ENCODE results near the gene CTBP2. TPM values are rescaled to one million over a fixed set of nuclear protein-coding genes. Genes with fewer than 3 reads are reported as not detected.

The CTBP2 gene
- total RNA-seq, 2 experiments from 2014 or later, result 0.27 to 0.29 TPM

GRCh38 chr10:125118701-125119100 lies 41.7 kb downstream of the CTBP2 start:
- no peaks in the 10 kb centered on the region for H3K36me3 Mint-ChIP-seq
- H3K4me1 Mint-ChIP-seq (ENCODE audit: low read depth), result no peaks in the 10 kb centered on the region
- POLR2A ChIA-PET, result no interaction called here
- intact Hi-C loops (cut with micrococcal nuclease), result no loop called here
- H3K27ac Mint-ChIP-seq, result no peak overlapping the region
- H3K9me3 Mint-ChIP-seq, result no peaks in the 10 kb centered on the region
- no peaks in the 10 kb centered on the region for H3K27me3 Mint-ChIP-seq
- no peak for DNase-seq
- CTCF ChIA-PET, result interaction anchor here (1.4 kb wide), 1 partner anchor 126 kb away, joined by 3 read pairs; no protein-coding TSS in a partner anchor
- no peak overlapping the region for H3K4me3 Mint-ChIP-seq

GRCh38 chr10:125118011-125118611 lies 42.3 kb downstream of the CTBP2 start:
- intact Hi-C loops (cut with micrococcal nuclease), result no loop called here
- Mint-ChIP-seq H3K4me1 (ENCODE audit: low read depth) (no peaks in the 10 kb centered on the region), H3K27ac (no peak overlapping the region), H3K4me3 (no peak overlapping the region), H3K36me3 (no peaks in the 10 kb centered on the region), H3K9me3 (no peaks in the 10 kb centered on the region), H3K27me3 (no peaks in the 10 kb centered on the region)
- DNase-seq, result no peak
- POLR2A ChIA-PET, result no interaction called here
- CTCF ChIA-PET, result interaction anchor here (1.4 kb wide), 1 partner anchor 125 kb away, joined by 3 read pairs; no protein-coding TSS in a partner anchor

GRCh38 chr10:125116652-125117310 lies 43.6 kb downstream of the CTBP2 start:
- Mint-ChIP-seq H3K9me3 (no peaks in the 10 kb centered on the region), H3K27me3 (no peaks in the 10 kb centered on the region), H3K27ac (no peak overlapping the region), H3K4me3 (no peak overlapping the region), H3K36me3 (no peaks in the 10 kb centered on the region), H3K4me1 (ENCODE audit: low read depth) (no peaks in the 10 kb centered on the region)
- intact Hi-C loops (cut with micrococcal nuclease), result no loop called here
- DNase-seq, result no peak
- ChIA-PET POLR2A (no interaction called here), CTCF (no interaction called here)

- H3K27me3 Mint-ChIP-seq, result no peaks in the 10 kb centered on the region
- H3K4me1 Mint-ChIP-seq (ENCODE audit: low read depth), result no peaks in the 10 kb centered on the region
- POLR2A ChIA-PET, result no interaction called here
- H3K36me3 Mint-ChIP-seq, result no peaks in the 10 kb centered on the region
- no peak overlapping the region for H3K4me3 Mint-ChIP-seq
- CTCF ChIA-PET, result no interaction called here
- H3K27ac Mint-ChIP-seq, result no peak overlapping the region
- intact Hi-C loops (cut with micrococcal nuclease), result no loop called here
- H3K9me3 Mint-ChIP-seq, result no peaks in the 10 kb centered on the region
- DNase-seq, result no peak
Measured at GRCh38 chr10:125116041-125116649, 44.2 kb downstream of the CTBP2 start.

GRCh38 chr10:125115409-125115808 lies 45.0 kb downstream of the CTBP2 start:
- H3K9me3 Mint-ChIP-seq, result no peaks in the 10 kb centered on the region
- no peaks in the 10 kb centered on the region for H3K27me3 Mint-ChIP-seq
- CTCF ChIA-PET, result no interaction called here
- no peak overlapping the region for H3K27ac Mint-ChIP-seq
- no peaks in the 10 kb centered on the region for H3K4me1 Mint-ChIP-seq (ENCODE audit: low read depth)
- intact Hi-C loops (cut with micrococcal nuclease), result no loop called here
- no peak overlapping the region for H3K4me3 Mint-ChIP-seq
- H3K36me3 Mint-ChIP-seq, result no peaks in the 10 kb centered on the region
- DNase-seq, result no peak
- POLR2A ChIA-PET, result no interaction called here

GRCh38 chr10:125114761-125115391 lies 45.5 kb downstream of the CTBP2 start:
- Mint-ChIP-seq H3K9me3 (no peaks in the 10 kb centered on the region), H3K36me3 (no peaks in the 10 kb centered on the region), H3K4me1 (ENCODE audit: low read depth) (no peaks in the 10 kb centered on the region), H3K27me3 (no peaks in the 10 kb centered on the region), H3K27ac (no peak overlapping the region), H3K4me3 (no peak overlapping the region)
- POLR2A ChIA-PET, result no interaction called here
- CTCF ChIA-PET, result no interaction called here
- intact Hi-C loops (cut with micrococcal nuclease), result no loop called here
- DNase-seq, result no peak

- no peaks in the 10 kb centered on the region for H3K4me1 Mint-ChIP-seq (ENCODE audit: low read depth)
- CTCF ChIA-PET, result no interaction called here
- no peak overlapping the region for H3K27ac Mint-ChIP-seq
- DNase-seq, result no peak
- H3K9me3 Mint-ChIP-seq, result no peaks in the 10 kb centered on the region
- POLR2A ChIA-PET, result no interaction called here
- intact Hi-C loops (cut with micrococcal nuclease), result no loop called here
- no peaks in the 10 kb centered on the region for H3K27me3 Mint-ChIP-seq
- no peaks in the 10 kb centered on the region for H3K36me3 Mint-ChIP-seq
- H3K4me3 Mint-ChIP-seq, result no peak overlapping the region
Measured at GRCh38 chr10:125113691-125114371, 46.5 kb downstream of the CTBP2 start.

GRCh38 chr10:125112697-125113494 lies 47.5 kb downstream of the CTBP2 start:
- no peak overlapping the region for H3K27ac Mint-ChIP-seq
- ChIA-PET POLR2A (no interaction called here), CTCF (no interaction called here)
- no peak overlapping the region for H3K4me3 Mint-ChIP-seq
- intact Hi-C loops (cut with micrococcal nuclease), result no loop called here
- no peak for DNase-seq
- no peaks in the 10 kb centered on the region for H3K36me3 Mint-ChIP-seq
- H3K4me1 Mint-ChIP-seq (ENCODE audit: low read depth), result no peaks in the 10 kb centered on the region
- H3K9me3 Mint-ChIP-seq, result peaks cover 2% of the 10 kb centered on the region
- H3K27me3 Mint-ChIP-seq, result no peaks in the 10 kb centered on the region

GRCh38 chr10:125111118-125111727 lies 49.1 kb downstream of the CTBP2 start:
- H3K4me3 Mint-ChIP-seq, result no peak overlapping the region
- ChIA-PET CTCF (no interaction called here), POLR2A (no interaction called here)
- H3K27me3 Mint-ChIP-seq, result no peaks in the 10 kb centered on the region
- H3K27ac Mint-ChIP-seq, result no peak overlapping the region
- H3K9me3 Mint-ChIP-seq, result peaks cover 3% of the 10 kb centered on the region
- DNase-seq, result no peak
- H3K36me3 Mint-ChIP-seq, result no peaks in the 10 kb centered on the region
- intact Hi-C loops (cut with micrococcal nuclease), result no loop called here
- no peaks in the 10 kb centered on the region for H3K4me1 Mint-ChIP-seq (ENCODE audit: low read depth)

GRCh38 chr10:125107965-125108580 lies 52.3 kb downstream of the CTBP2 start:
- intact Hi-C loops (cut with micrococcal nuclease), result no loop called here
- POLR2A ChIA-PET, result no interaction called here
- CTCF ChIA-PET, result no interaction called here
- Mint-ChIP-seq H3K27ac (no peak overlapping the region), H3K27me3 (no peaks in the 10 kb centered on the region), H3K4me1 (ENCODE audit: low read depth) (no peaks in the 10 kb centered on the region), H3K36me3 (no peaks in the 10 kb centered on the region), H3K9me3 (peaks cover 3% of the 10 kb centered on the region), H3K4me3 (no peak overlapping the region)
- DNase-seq, result no peak

- Mint-ChIP-seq H3K9me3 (peaks cover 3% of the 10 kb centered on the region), H3K27ac (no peak overlapping the region), H3K4me3 (no peak overlapping the region), H3K27me3 (no peaks in the 10 kb centered on the region), H3K36me3 (no peaks in the 10 kb centered on the region), H3K4me1 (ENCODE audit: low read depth) (no peaks in the 10 kb centered on the region)
- intact Hi-C loops (cut with micrococcal nuclease), result no loop called here
- CTCF ChIA-PET, result no interaction called here
- POLR2A ChIA-PET, result no interaction called here
- DNase-seq, result no peak
Measured at GRCh38 chr10:125107166-125107949, 53.0 kb downstream of the CTBP2 start.

Measured in activated CD4-positive, alpha-beta memory T cell treated with anti-CD3 and anti-CD28 coated beads for 36 hours (primary cell).